ENCODE data around the gene UCP2. TPM values are rescaled to one million over a fixed set of nuclear protein-coding genes. Genes with fewer than 3 reads are reported as not detected.

The UCP2 gene
- total RNA-seq, 6 donors from 2014 or later = 76.5 to 118 (median 98.3) TPM

DNA sequence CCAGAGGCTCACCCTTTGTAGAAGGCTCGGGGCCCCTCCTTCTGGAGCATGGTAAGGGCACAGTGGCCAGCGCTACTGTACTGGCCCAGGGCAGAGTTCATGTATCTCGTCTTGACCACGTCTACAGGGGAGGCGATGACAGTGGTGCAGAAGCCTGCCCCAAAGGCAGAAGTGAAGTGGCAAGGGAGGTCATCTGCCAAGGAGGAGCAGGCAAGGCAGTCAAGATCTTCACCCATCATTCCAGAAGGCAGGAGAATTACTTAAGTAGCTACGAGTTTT lies 7.2 kb downstream of the UCP2 start:
- H3K4me3 ChIP-seq = no peak overlapping the region
- 91 to 94% methylated on average over 4 to 6 of the region's 6 CpGs for WGBS, 2 donors
- ATAC-seq (ENCODE audit: low FRiP score in 2 of 2) = no peak
- H3K27me3 ChIP-seq = no peaks in the 10 kb centered on the region
- DNase-seq = peak in 1 of 2 donors; percentile 17
- H3K9me3 ChIP-seq = no peaks in the 10 kb centered on the region
- H3K36me3 ChIP-seq = peaks cover 14 to 41% (median 33%) of the 10 kb centered on the region in 4 donors
- TF ChIP-seq EP300 (IDR thresholded peaks at IDR 0.05) = no peak
- TF ChIP-seq POLR2AphosphoS5 (IDR thresholded peaks at IDR 0.05) = no peak
- TF ChIP-seq, protein P1, sequence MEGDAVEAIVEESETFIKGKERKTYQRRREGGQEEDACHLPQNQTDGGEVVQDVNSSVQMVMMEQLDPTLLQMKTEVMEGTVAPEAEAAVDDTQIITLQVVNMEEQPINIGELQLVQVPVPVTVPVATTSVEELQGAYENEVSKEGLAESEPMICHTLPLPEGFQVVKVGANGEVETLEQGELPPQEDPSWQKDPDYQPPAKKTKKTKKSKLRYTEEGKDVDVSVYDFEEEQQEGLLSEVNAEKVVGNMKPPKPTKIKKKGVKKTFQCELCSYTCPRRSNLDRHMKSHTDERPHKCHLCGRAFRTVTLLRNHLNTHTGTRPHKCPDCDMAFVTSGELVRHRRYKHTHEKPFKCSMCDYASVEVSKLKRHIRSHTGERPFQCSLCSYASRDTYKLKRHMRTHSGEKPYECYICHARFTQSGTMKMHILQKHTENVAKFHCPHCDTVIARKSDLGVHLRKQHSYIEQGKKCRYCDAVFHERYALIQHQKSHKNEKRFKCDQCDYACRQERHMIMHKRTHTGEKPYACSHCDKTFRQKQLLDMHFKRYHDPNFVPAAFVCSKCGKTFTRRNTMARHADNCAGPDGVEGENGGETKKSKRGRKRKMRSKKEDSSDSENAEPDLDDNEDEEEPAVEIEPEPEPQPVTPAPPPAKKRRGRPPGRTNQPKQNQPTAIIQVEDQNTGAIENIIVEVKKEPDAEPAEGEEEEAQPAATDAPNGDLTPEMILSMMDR (IDR thresholded peaks at IDR 0.05) = no peak
- no peak for TF ChIP-seq POLR2A (IDR thresholded peaks at IDR 0.05)
- H3K4me1 ChIP-seq = peaks cover 28 to 42% (median 36%) of the 10 kb centered on the region in 4 donors
- no peak overlapping the region for H3K27ac ChIP-seq

DNA sequence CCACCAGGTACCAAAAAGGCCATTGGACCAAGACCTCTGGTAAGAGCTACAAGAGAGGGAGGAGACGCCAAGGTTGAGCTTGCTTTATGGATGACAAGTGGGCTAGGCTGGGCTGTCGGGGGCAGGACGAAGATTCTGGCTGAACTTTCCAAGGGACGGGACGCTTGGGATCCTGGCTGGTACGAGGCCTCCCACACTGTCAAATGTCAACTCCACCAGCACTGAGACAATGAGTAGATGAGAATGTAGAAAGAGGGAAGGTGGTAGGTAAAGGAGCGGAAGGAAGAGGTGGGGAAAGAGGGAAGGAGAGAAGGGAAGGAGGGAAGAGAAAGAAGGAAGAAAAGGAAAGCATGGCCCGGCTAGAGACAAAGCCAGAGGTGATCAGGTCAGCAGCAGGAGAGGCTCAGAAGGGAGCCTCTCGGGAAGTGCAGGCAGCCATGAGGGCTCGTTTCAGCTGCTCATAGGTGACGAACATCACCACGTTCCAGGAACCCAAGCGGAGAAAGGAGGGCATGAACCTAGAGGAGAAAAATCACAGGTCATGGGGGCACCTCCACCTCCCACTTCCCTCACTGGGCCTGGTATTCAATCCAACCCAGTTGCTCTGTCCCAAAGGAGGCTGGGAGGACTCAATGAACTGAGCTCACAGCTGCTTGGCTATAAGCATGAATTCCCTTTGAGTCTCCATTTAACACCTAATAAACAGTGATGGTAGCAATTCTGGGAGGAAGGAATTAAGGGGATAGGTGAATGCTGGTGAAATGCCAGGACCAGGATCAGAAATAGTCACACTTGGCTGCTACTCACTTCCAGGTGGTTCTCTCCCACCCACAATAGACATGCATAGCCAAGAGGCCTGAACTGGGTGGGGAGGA lies 7.8 kb downstream of the UCP2 start:
- Histone ChIP-seq H3K4me3 (no peak overlapping the region), H3K27ac (peak overlapping the region in 1 of 4 donors; percentile 31), H3K36me3 (peaks cover 14 to 41% (median 33%) of the 10 kb centered on the region in 4 donors), H3K27me3 (no peaks in the 10 kb centered on the region), H3K9me3 (no peaks in the 10 kb centered on the region), H3K4me1 (peaks cover 22 to 36% (median 30%) of the 10 kb centered on the region in 4 donors)
- ATAC-seq (ENCODE audit: low FRiP score in 2 of 2) = no peak
- TF ChIP-seq POLR2AphosphoS5 (IDR thresholded peaks at IDR 0.05) (no peak), POLR2A (IDR thresholded peaks at IDR 0.05) (no peak), EP300 (IDR thresholded peaks at IDR 0.05) (no peak)
- TF ChIP-seq, protein P1 (IDR thresholded peaks at IDR 0.05) = no peak
- WGBS, 2 donors = 91% methylated on average over 13 of the region's 13 CpGs
- DNase-seq = peak in 1 of 2 donors; percentile 18

DNA sequence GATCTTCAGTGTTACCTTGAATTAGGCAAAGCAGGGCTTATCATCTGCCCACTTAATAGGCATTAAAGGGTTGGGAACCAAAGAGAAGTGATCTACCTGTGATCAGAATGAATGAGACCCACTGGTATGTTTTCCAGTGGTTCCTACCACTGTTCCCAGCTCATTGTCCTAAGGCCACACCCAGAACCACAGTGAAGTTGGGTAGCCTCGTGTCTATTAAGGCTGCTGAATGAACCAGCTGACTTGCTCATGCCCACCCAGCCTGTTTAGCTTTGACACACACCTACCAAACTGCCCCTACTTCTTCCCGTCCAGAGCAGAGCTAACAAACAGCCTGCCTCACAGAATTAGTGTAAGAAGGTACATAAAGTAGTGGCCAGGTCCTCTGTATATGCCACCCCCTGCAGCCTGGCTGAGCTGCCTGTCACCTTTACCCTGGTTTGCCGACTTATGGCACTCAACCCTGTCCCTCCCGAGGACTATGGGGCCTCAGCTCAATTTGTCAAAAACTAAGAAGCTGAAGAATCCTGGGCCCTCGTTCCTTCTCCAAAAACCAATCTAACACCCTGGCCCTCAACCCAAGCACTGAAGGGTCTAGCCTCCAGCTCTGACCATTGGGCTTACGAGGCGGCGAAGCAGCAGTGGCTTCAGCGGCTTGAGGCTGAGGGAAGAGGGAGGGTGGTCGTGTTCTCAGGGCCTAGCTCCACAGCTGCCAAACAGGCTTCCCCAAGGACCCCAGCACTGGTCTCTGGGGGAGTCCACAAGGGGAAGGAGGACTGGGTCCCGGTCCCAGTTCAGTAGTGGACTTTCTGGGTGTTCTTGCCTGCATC lies 9.8 kb downstream of the UCP2 start:
- 79 to 89% methylated on average over 10 to 11 of the region's 11 CpGs for WGBS, 2 donors
- Histone ChIP-seq H3K9me3 (no peaks in the 10 kb centered on the region), H3K27me3 (no peaks in the 10 kb centered on the region), H3K27ac (peak overlapping the region in 1 of 4 donors; percentile 62), H3K4me1 (peaks cover 11 to 17% (median 15%) of the 10 kb centered on the region in 4 donors), H3K36me3 (peaks cover 12 to 36% (median 27%) of the 10 kb centered on the region in 4 donors), H3K4me3 (no peak overlapping the region)
- no peak for ATAC-seq (ENCODE audit: low FRiP score in 2 of 2)
- TF ChIP-seq EP300 (IDR thresholded peaks at IDR 0.05) (no peak), POLR2A (IDR thresholded peaks at IDR 0.05) (peak in 1 of 4 donors; percentile 7)
- peak in 1 of 2 donors; percentile 19 for DNase-seq

DNA sequence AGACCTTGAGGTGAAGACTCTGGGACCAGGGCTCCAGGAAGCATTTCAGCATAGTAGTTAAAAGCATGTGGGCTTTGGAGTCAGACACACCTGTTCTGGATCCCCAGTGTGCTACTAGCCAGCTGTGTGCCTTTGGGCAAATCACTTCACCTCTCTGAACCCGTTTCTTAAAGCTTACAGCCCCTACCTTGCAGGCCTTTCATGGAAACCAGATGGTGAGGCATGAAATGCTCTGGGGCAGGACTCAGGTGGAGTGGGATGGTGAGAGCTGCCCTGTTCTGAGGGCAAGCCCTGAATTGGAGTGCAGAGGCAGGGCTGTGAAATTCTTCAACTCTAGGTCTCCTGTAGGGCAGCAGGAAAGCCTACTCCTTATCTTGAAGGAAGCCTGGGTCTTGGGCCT lies 10.5 kb downstream of the UCP2 start:
- WGBS, 2 donors = 75 to 100% methylated on average over 1 of the region's 1 CpG
- no peaks in the 10 kb centered on the region for H3K27me3 ChIP-seq
- H3K4me3 ChIP-seq = no peak overlapping the region
- no peak overlapping the region for H3K27ac ChIP-seq
- H3K9me3 ChIP-seq = no peaks in the 10 kb centered on the region
- ATAC-seq (ENCODE audit: low FRiP score in 2 of 2) = no peak
- TF ChIP-seq POLR2AphosphoS5 (IDR thresholded peaks at IDR 0.05) (no peak), EP300 (IDR thresholded peaks at IDR 0.05) (no peak), POLR2A (IDR thresholded peaks at IDR 0.05) (no peak)
- TF ChIP-seq, protein P1 (IDR thresholded peaks at IDR 0.05) = no peak
- H3K36me3 ChIP-seq = peaks cover 7 to 29% (median 23%) of the 10 kb centered on the region in 4 donors
- peak in 1 of 2 donors; percentile 4 for DNase-seq
- H3K4me1 ChIP-seq = peaks cover 8 to 17% (median 15%) of the 10 kb centered on the region in 4 donors

DNA sequence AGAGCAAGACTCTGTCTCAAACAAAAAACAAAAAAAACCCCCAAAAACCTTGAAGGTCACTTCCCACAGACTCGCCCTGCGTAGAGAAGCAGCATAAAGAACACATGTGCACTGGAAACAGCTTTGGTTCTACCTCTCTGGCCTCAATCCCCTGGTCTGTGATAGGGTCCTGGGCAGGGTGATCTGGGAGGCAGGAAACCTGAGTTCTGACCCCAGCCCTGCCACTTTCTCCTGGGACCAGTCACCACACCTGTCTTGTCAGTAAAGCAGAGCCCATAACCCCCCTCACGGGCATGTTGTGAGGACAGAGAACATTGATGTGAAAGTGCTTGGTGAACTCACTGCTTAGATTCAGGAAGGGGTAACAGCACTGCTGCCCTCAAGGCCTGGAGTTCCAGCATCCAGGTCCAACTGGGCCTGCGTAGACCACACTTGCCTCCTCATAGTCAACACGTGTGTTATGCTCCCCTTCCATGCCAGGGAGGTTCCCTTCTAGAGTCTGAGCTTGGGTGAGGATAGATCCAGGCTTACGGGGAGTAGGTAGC lies 11.4 kb downstream of the UCP2 start:
- peaks cover 8 to 17% (median 15%) of the 10 kb centered on the region in 4 donors for H3K4me1 ChIP-seq
- no peak overlapping the region for H3K27ac ChIP-seq
- TF ChIP-seq POLR2A (IDR thresholded peaks at IDR 0.05) (no peak), EP300 (IDR thresholded peaks at IDR 0.05) (no peak), POLR2AphosphoS5 (IDR thresholded peaks at IDR 0.05) (no peak)
- TF ChIP-seq, protein P1 (IDR thresholded peaks at IDR 0.05) = no peak
- peaks cover 2 to 20% (median 15%) of the 10 kb centered on the region in 4 donors for H3K36me3 ChIP-seq
- peak in 1 of 2 donors; percentile 19 for DNase-seq
- no peak for ATAC-seq (ENCODE audit: low FRiP score in 2 of 2)
- H3K9me3 ChIP-seq = no peaks in the 10 kb centered on the region
- no peaks in the 10 kb centered on the region for H3K27me3 ChIP-seq
- 82 to 100% methylated on average over 2 to 6 of the region's 6 CpGs for WGBS, 2 donors
- no peak overlapping the region for H3K4me3 ChIP-seq

Measured in upper lobe of left lung (tissue), 6 donors.